B cell (primary cell): ENCODE results near the gene SLC2A6. TPM values are rescaled to one million over a fixed set of nuclear protein-coding genes. Genes with fewer than 3 reads are reported as not detected.

ENCODE experiments used
- ATAC-seq: fragments of 200-7000 bp; cut with Tn5 transposase; one replicate; pipeline ENCODE4 v1.10.0; 2021; ENCODE audit warnings: low read depth, mild to moderate bottlenecking, moderate number of reproducible peaks, moderate library complexity
- CTCF ChIA-PET: fragments of 350-600 bp; sonication (Branson Sonifier 250); formaldehyde crosslinking; loops from one replicate; lab custom pipeline; 2021; ENCODE audit warnings: antibody characterized with exemption, inconsistent platforms; lab: Charles Lee
- POLR2A ChIA-PET: fragments of 350-600 bp; sonication (Branson Sonifier 250); formaldehyde crosslinking; loops from one replicate; lab custom pipeline; 2021; ENCODE audit warnings: antibody characterized with exemption; lab: Charles Lee
- DNase-seq: peaks from one replicate; pipeline ENCODE4 v3.0.0; 2013
- H2AFZ ChIP-seq: 2 replicates; pipeline ENCODE4 v1.6.1; 2012; ENCODE audit warnings: mild to moderate bottlenecking, low read depth, low read length; ENCODE audit not compliant: insufficient read depth, poor library complexity, severe bottlenecking
- H3K27ac ChIP-seq, 2 donors: 1 replicate in 1 of 2; 2 replicates in 1 of 2; pipeline ENCODE4 v1.5.1; 2012 to 2013; ENCODE audit warnings: low read length in 2 of 2, mild to moderate bottlenecking in 2 of 2, moderate library complexity in 1 of 2
- H3K27me3 ChIP-seq, 4 experiments: fragments of 200-600 bp in 1 of 4; sonication (generic) in 1 of 4; replicated peaks in 1 of 4; 1 replicate in 2 of 4; 2 replicates in 2 of 4; pipeline versions ENCODE4 v1.6.1 to v1.7.0; 2013 to 2016; ENCODE audit warnings: low read length in 3 of 4, mild to moderate bottlenecking in 2 of 4, mixed read lengths in 1 of 4, moderate library complexity in 1 of 4; ENCODE audit not compliant: insufficient read depth in 4 of 4, control insufficient read depth in 3 of 4; ENCODE audit errors: control extremely low read depth in 1 of 4
- H3K36me3 ChIP-seq, 2 experiments: replicated peaks in 1 of 2; 1 replicate in 1 of 2; 2 replicates in 1 of 2; pipeline versions ENCODE4 v1.6.1 to v1.7.1; 2013; ENCODE audit warnings: low read length in 1 of 2; ENCODE audit not compliant: insufficient read depth in 2 of 2, control insufficient read depth in 1 of 2; ENCODE audit errors: control extremely low read depth in 1 of 2, extremely low read depth in 1 of 2
- H3K4me1 ChIP-seq, 2 donors: fragments of 200-600 bp in 1 of 2; sonication (generic) in 1 of 2; 1 replicate in 1 of 2; 2 replicates in 1 of 2; pipeline versions ENCODE4 v1.5.1 to v1.6.1; 2013 to 2017; ENCODE audit warnings: low read length in 2 of 2; ENCODE audit not compliant: control insufficient read depth in 2 of 2, insufficient read depth in 2 of 2
- H3K4me2 ChIP-seq: replicated peaks from 2 replicates; pipeline ENCODE3; 2012; ENCODE audit warnings: mild to moderate bottlenecking, low read depth, low read length; ENCODE audit not compliant: poor library complexity, severe bottlenecking
- H3K4me3 ChIP-seq, 5 experiments: fragments of 200-600 bp in 1 of 5; sonication (generic) in 1 of 5; 1 replicate in 3 of 5; 2 replicates in 2 of 5; pipeline versions ENCODE4 v1.5.1 to v1.7.0; 2011 to 2016; ENCODE audit warnings: low read length in 4 of 5, mild to moderate bottlenecking in 4 of 5, low read depth in 2 of 5, control low read depth in 1 of 5, moderate library complexity in 1 of 5; ENCODE audit not compliant: insufficient read depth in 1 of 5; ENCODE audit errors: control extremely low read depth in 1 of 5, extremely low read depth in 1 of 5
- H3K79me2 ChIP-seq: fragments of 200-600 bp; sonication (generic); one replicate; pipeline ENCODE4 v1.6.0; 2016; ENCODE audit warnings: low read length; ENCODE audit not compliant: control insufficient read depth, insufficient read depth
- H3K9ac ChIP-seq: fragments of 200-600 bp; sonication (generic); 2 replicates; pipeline ENCODE4 v1.6.1; 2017; ENCODE audit warnings: mild to moderate bottlenecking, low read length, moderate library complexity
- H3K9me3 ChIP-seq, 3 donors: one replicate each; pipeline versions ENCODE4 v1.6.1 to v1.7.1; 2013; ENCODE audit warnings: low read length in 2 of 3; ENCODE audit not compliant: control insufficient read depth in 2 of 3, insufficient read depth in 1 of 3; ENCODE audit errors: control extremely low read depth in 1 of 3
- H4K20me1 ChIP-seq: 2 replicates; pipeline ENCODE4 v1.6.0; 2012; ENCODE audit warnings: mild to moderate bottlenecking, low read length; ENCODE audit not compliant: insufficient read depth, control insufficient read depth, poor library complexity, severe bottlenecking
- H3K27ac Mint-ChIP-seq: one replicate; pipeline ENCODE4 v1.8.0; 2021; ENCODE audit warnings: mixed read lengths
- H3K27me3 Mint-ChIP-seq: one replicate; pipeline ENCODE4 v1.8.0; 2021; ENCODE audit warnings: mixed read lengths
- H3K4me1 Mint-ChIP-seq: one replicate; pipeline ENCODE4 v1.8.0; 2021; ENCODE audit warnings: mixed read lengths
- H3K4me3 Mint-ChIP-seq: one replicate; pipeline ENCODE4 v1.8.0; 2021; ENCODE audit warnings: mixed read lengths
- H3K9me3 Mint-ChIP-seq: one replicate; pipeline ENCODE4 v1.8.0; 2022; ENCODE audit warnings: mixed read lengths; ENCODE audit not compliant: insufficient read depth
- CTCF ChIP-seq: fragments of 200-600 bp; IDR thresholded peaks from one replicate; pipeline ENCODE4 v1.8.0; 2022; ENCODE audit warnings: antibody characterized with exemption, mild to moderate bottlenecking
- EZH2 ChIP-seq: IDR thresholded peaks from 2 replicates; pipeline ENCODE4 v1.6.1; 2012; ENCODE audit warnings: borderline replicate concordance, low read depth, mild to moderate bottlenecking, moderate library complexity, low read length; ENCODE audit not compliant: insufficient read depth, poor library complexity, severe bottlenecking
- WGBS: methylation state at CpG from one replicate; pipeline ENCODE4 v1.1.5; 2013; ENCODE audit warnings: missing lambda C conversion rate; ENCODE audit not compliant: insufficient coverage; 5-methylcytosine and 5-hydroxymethylcytosine counted together
- intact Hi-C: fragments of 100-400 bp; cut with micrococcal nuclease; formaldehyde crosslinking; loops from one replicate; pipeline ENCODE4 v1.10.0; 2022
- polyA plus RNA-seq: library from polyadenylated mRNA; depleted of rRNA; stranded (reverse); fragments of >200 nt; gene quantifications from 2 replicates; pipeline ENCODE4 v1.2.3, GENCODE V29; 2012
- total RNA-seq, 2 donors: library from RNA; stranded (reverse); fragments of 120-200 nt in 1 of 2; gene quantifications; 1 replicate in 1 of 2; 2 replicates in 1 of 2; pipeline versions ENCODE4 v1.2.3 to v1.2.4, GENCODE V29; 2013 to 2022

Gene SLC2A6
- total and polyA plus RNA-seq, 2 donors (not counting 1 experiment from before 2014, with no cell fraction given), result 51.8 to 108 TPM

GRCh38 chr9:133528001-133528875, 49.3 kb upstream of the SLC2A6 start:
- H3K9me3 Mint-ChIP-seq, result no peaks in the 10 kb centered on the region
- H3K4me3 Mint-ChIP-seq, result no peak overlapping the region
- no peak overlapping the region for H2AFZ ChIP-seq
- no peak overlapping the region for H3K4me2 ChIP-seq
- ChIA-PET CTCF (no interaction called here), POLR2A (no interaction called here)
- H3K4me1 ChIP-seq, result peaks cover 7 to 10% of the 10 kb centered on the region in 2 donors
- H3K27ac ChIP-seq, result no peak overlapping the region
- no peaks in the 10 kb centered on the region for H4K20me1 ChIP-seq
- H3K27me3 ChIP-seq, result peaks cover 0 to 37% (median 5%) of the 10 kb centered on the region in 4 experiments
- H3K79me2 ChIP-seq, result no peaks in the 10 kb centered on the region
- peaks cover 0 to 3% (median 0%) of the 10 kb centered on the region in 3 donors for H3K9me3 ChIP-seq
- H3K4me3 ChIP-seq, result no peak overlapping the region
- no peak for ATAC-seq
- H3K9ac ChIP-seq, result no peak overlapping the region
- H3K27me3 Mint-ChIP-seq, result peaks cover 37% of the 10 kb centered on the region
- H3K27ac Mint-ChIP-seq, result no peak overlapping the region
- DNase-seq, result no peak
- intact Hi-C loops, result no loop called here
- WGBS, result 94% methylated on average over 19 of the region's 22 CpGs
- H3K4me1 Mint-ChIP-seq, result peaks cover 7% of the 10 kb centered on the region
- H3K36me3 ChIP-seq, result no peaks in the 10 kb centered on the region
- TF ChIP-seq EZH2 (no peak), CTCF (no peak)

GRCh38 chr9:133527444-133527920, 48.6 kb upstream of the SLC2A6 start:
- Histone ChIP-seq H3K4me1 (peaks cover 1 to 2% of the 10 kb centered on the region in 2 donors), H3K9ac (no peak overlapping the region), H3K27me3 (peaks cover 0 to 30% (median 2%) of the 10 kb centered on the region in 4 experiments), H3K4me3 (no peak overlapping the region), H3K27ac (no peak overlapping the region), H3K36me3 (no peaks in the 10 kb centered on the region), H3K4me2 (no peak overlapping the region), H2AFZ (no peak overlapping the region), H3K9me3 (no peaks in the 10 kb centered on the region), H4K20me1 (no peaks in the 10 kb centered on the region), H3K79me2 (no peaks in the 10 kb centered on the region)
- TF ChIP-seq CTCF, result no peak
- TF ChIP-seq EZH2, result no peak
- CTCF ChIA-PET, result no interaction called here
- POLR2A ChIA-PET, result no interaction called here
- intact Hi-C loops, result no loop called here
- no peak overlapping the region for H3K27ac Mint-ChIP-seq
- H3K27me3 Mint-ChIP-seq, result peaks cover 29% of the 10 kb centered on the region
- H3K4me1 Mint-ChIP-seq, result no peaks in the 10 kb centered on the region
- H3K9me3 Mint-ChIP-seq, result no peaks in the 10 kb centered on the region
- no peak overlapping the region for H3K4me3 Mint-ChIP-seq
- 93% methylated on average over 16 of the region's 18 CpGs for WGBS
- DNase-seq (no peak), ATAC-seq (no peak)
